ENCODE results near the gene MYH15. TPM values are rescaled to one million over a fixed set of nuclear protein-coding genes. Genes with fewer than 3 reads are reported as not detected.

MYH15 gene
- total and polyA plus RNA-seq, 5 donors from 2014 or later: 0.03 to 0.12 TPM; not detected in 3

DNA sequence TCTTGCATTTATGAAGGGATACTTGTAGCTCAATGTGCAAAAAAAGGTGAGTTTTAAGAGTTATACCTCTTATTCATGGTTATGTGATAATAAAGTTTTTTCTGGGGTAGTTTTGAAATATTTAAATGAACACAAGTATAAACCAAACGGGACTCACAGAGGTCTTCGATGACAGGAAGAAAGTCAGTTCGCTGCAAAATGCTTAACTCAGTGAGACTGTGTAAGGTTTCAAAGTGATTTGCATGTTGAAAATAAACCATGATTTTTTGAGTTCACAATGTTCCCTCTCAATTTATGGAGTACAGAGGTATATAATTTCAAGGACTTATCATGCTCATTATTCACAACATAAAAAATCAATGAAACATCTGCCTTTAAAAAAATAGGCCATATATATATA lies 36.3 kb upstream of the MYH15 start:
- peak overlapping the region; percentile 70 to 92 (median 82) for H3K4me3 Mint-ChIP-seq
- H3K36me3 ChIP-seq (ENCODE audit: control insufficient read depth, insufficient read depth, low read length): no peaks in the 10 kb centered on the region

DNA sequence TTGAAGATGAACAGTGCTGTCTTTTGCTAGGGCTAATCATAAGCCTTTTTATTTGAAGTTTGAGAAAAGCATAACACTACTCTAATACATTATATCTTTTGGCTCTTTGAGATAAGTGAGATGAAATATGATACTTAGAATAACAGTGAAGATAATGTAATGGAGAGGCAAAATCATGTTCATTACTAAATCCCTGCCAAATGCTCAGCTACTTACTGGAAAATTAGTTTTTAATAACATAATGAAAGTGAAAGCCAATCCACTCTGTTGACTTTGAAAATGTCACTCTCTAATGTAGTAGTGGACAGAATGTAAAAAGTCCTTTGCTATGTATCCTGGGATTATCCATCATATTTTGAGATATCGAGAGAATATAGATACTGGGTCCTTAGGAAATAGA lies 35.9 kb upstream of the MYH15 start:
- no peak for ATAC-seq (ENCODE audit: low read depth in 2 of 2)

More for the DNA sequence above, 36.3 kb upstream of the MYH15 start:
- peaks cover 12 to 34% (median 14%) of the 10 kb centered on the region in 4 donors for H3K4me1 Mint-ChIP-seq
- H3K27me3 Mint-ChIP-seq: no peaks in the 10 kb centered on the region
- H3K36me3 Mint-ChIP-seq: peaks cover 9% of the 10 kb centered on the region
- Histone ChIP-seq H3K4me1 (ENCODE audit: control insufficient read depth, insufficient read depth, low read length, poor library complexity, severe bottlenecking) (peaks cover 6% of the 10 kb centered on the region), H3K9me3 (ENCODE audit: control insufficient read depth in 2 of 2, low read length in 2 of 2) (no peaks in the 10 kb centered on the region), H3K27ac (ENCODE audit: insufficient read depth, low read length, poor library complexity, severe bottlenecking) (no peak overlapping the region), H3K4me3 (ENCODE audit: low read depth, low read length) (peak overlapping the region; percentile 82), H3K27me3 (ENCODE audit: control insufficient read depth, insufficient read depth, low read length) (no peaks in the 10 kb centered on the region)
- no peak for DNase-seq
- peak overlapping the region in 2 of 3 donors; percentile 71 to 78 for H3K27ac Mint-ChIP-seq
- H3K9me3 Mint-ChIP-seq: no peaks in the 10 kb centered on the region
- ATAC-seq (ENCODE audit: low read depth in 2 of 2): no peak

DNA sequence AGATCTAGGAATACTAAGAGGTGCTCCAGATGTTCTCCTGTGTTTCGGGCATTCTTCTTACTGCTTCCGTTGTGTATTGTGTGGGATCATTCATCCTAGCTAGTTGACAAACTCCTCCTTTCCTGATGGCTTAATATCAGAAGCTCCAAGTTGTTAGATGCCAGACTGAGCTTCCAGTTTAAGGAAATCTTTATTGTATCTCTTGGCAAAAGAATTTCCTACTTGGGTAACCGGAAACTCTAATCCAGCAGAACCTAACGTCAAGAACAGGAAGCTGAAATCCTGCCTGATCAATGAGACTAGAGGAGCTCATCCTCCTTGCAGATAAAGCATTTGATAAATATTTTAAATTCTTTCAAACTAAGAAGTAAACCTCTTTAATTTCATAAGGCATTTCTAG lies 27.7 kb upstream of the MYH15 start:
- Mint-ChIP-seq H3K27ac (no peak overlapping the region), H3K36me3 (no peaks in the 10 kb centered on the region), H3K4me1 (peaks cover 0 to 2% (median 0%) of the 10 kb centered on the region in 4 donors), H3K27me3 (no peaks in the 10 kb centered on the region), H3K4me3 (no peak overlapping the region), H3K9me3 (no peaks in the 10 kb centered on the region)
- no peak overlapping the region for H3K27ac ChIP-seq (ENCODE audit: insufficient read depth, low read length, poor library complexity, severe bottlenecking)
- DNase-seq: no peak
- H3K9me3 ChIP-seq (ENCODE audit: control insufficient read depth in 2 of 2, low read length in 2 of 2): no peaks in the 10 kb centered on the region
- H3K27me3 ChIP-seq (ENCODE audit: control insufficient read depth, insufficient read depth, low read length): no peaks in the 10 kb centered on the region
- H3K4me1 ChIP-seq (ENCODE audit: control insufficient read depth, insufficient read depth, low read length, poor library complexity, severe bottlenecking): no peaks in the 10 kb centered on the region
- no peak overlapping the region for H3K4me3 ChIP-seq (ENCODE audit: low read depth, low read length)
- no peak for ATAC-seq (ENCODE audit: low read depth in 2 of 2)
- H3K36me3 ChIP-seq (ENCODE audit: control insufficient read depth, insufficient read depth, low read length): no peaks in the 10 kb centered on the region

More for the DNA sequence above, 35.9 kb upstream of the MYH15 start:
- peak overlapping the region; percentile 70 to 92 (median 82) for H3K4me3 Mint-ChIP-seq
- Histone ChIP-seq H3K27me3 (ENCODE audit: control insufficient read depth, insufficient read depth, low read length) (no peaks in the 10 kb centered on the region), H3K4me1 (ENCODE audit: control insufficient read depth, insufficient read depth, low read length, poor library complexity, severe bottlenecking) (peaks cover 6% of the 10 kb centered on the region), H3K4me3 (ENCODE audit: low read depth, low read length) (peak overlapping the region; percentile 82), H3K36me3 (ENCODE audit: control insufficient read depth, insufficient read depth, low read length) (no peaks in the 10 kb centered on the region), H3K9me3 (ENCODE audit: control insufficient read depth in 2 of 2, low read length in 2 of 2) (no peaks in the 10 kb centered on the region), H3K27ac (ENCODE audit: insufficient read depth, low read length, poor library complexity, severe bottlenecking) (no peak overlapping the region)
- H3K4me1 Mint-ChIP-seq: peaks cover 12 to 34% (median 14%) of the 10 kb centered on the region in 4 donors
- H3K9me3 Mint-ChIP-seq: no peaks in the 10 kb centered on the region
- peak overlapping the region in 2 of 3 donors; percentile 71 to 78 for H3K27ac Mint-ChIP-seq
- DNase-seq: no peak
- H3K36me3 Mint-ChIP-seq: peaks cover 9% of the 10 kb centered on the region
- H3K27me3 Mint-ChIP-seq: no peaks in the 10 kb centered on the region

DNA sequence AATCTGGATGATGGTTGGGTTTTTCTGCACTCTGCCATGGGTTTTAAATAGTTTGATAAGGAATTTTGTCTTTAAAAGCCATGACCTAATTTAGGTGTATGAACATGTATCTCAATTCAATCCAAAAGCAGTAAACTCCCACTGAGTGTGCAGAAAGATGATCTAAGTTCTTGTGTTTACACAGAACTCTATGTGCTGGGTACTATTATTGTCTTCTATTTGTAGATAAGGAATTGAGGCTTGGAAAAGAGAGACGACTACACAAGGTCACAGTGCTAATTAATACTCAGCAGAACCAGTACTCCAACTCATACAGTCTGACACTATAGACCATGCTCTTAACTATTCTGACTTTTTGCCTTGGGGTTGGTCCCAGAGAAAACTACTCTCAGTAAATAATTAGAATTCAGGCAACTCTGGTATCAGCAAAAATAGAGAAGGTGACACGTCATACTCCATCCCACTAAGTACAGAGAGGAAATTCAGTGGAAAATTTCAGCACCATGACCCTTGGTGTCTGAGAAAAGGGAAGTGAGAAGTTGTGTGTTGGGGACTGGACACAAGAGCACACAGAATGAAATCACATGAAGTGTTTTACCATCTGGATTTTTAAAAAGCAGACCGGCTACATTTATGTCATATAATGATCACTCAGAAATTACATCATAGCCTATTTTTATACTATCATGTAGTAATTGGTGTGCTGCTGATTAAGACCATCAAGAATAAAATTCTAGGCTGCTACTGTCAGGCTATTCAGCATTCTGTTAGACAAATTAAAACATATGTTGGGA lies 18.3 kb upstream of the MYH15 start:
- no peak for ATAC-seq (ENCODE audit: low read depth in 2 of 2)
- H3K27ac ChIP-seq (ENCODE audit: insufficient read depth, low read length, poor library complexity, severe bottlenecking): no peak overlapping the region
- H3K9me3 ChIP-seq (ENCODE audit: control insufficient read depth in 2 of 2, low read length in 2 of 2): no peaks in the 10 kb centered on the region

DNA sequence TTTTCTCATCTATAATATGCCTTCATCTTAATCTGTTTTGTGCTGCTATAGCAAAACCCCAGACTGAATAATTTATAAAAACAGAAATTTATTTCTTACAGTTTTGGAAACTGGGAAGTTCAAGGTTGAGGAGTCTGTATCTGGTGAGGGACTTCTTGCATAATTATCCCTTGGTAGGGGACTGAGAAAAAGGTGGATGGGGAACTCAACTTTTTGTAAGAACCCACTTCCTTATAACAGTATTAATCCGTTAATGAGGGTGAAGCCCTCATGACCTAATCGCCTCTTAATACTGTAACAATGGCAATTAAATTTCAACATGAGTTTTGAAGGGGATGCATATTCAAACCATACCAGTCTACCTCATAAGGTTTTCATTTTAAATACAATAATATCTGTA lies 17.4 kb upstream of the MYH15 start:
- H3K9me3 ChIP-seq (ENCODE audit: control insufficient read depth in 2 of 2, low read length in 2 of 2): no peaks in the 10 kb centered on the region
- H3K4me3 ChIP-seq (ENCODE audit: low read depth, low read length): no peak overlapping the region
- Mint-ChIP-seq H3K27me3 (peaks cover 15% of the 10 kb centered on the region), H3K9me3 (peaks cover 0 to 4% (median 0%) of the 10 kb centered on the region in 7 donors), H3K36me3 (peaks cover 5% of the 10 kb centered on the region), H3K4me1 (peaks cover 0 to 10% (median 3%) of the 10 kb centered on the region in 4 donors), H3K4me3 (no peak overlapping the region), H3K27ac (no peak overlapping the region)
- no peaks in the 10 kb centered on the region for H3K4me1 ChIP-seq (ENCODE audit: control insufficient read depth, insufficient read depth, low read length, poor library complexity, severe bottlenecking)
- peaks cover 10% of the 10 kb centered on the region for H3K27me3 ChIP-seq (ENCODE audit: control insufficient read depth, insufficient read depth, low read length)
- DNase-seq (no peak), ATAC-seq (ENCODE audit: low read depth in 2 of 2) (no peak)
- no peak overlapping the region for H3K27ac ChIP-seq (ENCODE audit: insufficient read depth, low read length, poor library complexity, severe bottlenecking)
- no peaks in the 10 kb centered on the region for H3K36me3 ChIP-seq (ENCODE audit: control insufficient read depth, insufficient read depth, low read length)

More for the DNA sequence above, 18.3 kb upstream of the MYH15 start:
- Mint-ChIP-seq H3K27ac (no peak overlapping the region), H3K27me3 (peaks cover 15% of the 10 kb centered on the region), H3K9me3 (peaks cover 0 to 4% (median 0%) of the 10 kb centered on the region in 7 donors), H3K4me3 (no peak overlapping the region), H3K4me1 (peaks cover 0 to 10% (median 3%) of the 10 kb centered on the region in 4 donors), H3K36me3 (peaks cover 5% of the 10 kb centered on the region)
- Histone ChIP-seq H3K27me3 (ENCODE audit: control insufficient read depth, insufficient read depth, low read length) (peaks cover 10% of the 10 kb centered on the region), H3K36me3 (ENCODE audit: control insufficient read depth, insufficient read depth, low read length) (no peaks in the 10 kb centered on the region), H3K4me3 (ENCODE audit: low read depth, low read length) (no peak overlapping the region), H3K4me1 (ENCODE audit: control insufficient read depth, insufficient read depth, low read length, poor library complexity, severe bottlenecking) (no peaks in the 10 kb centered on the region)
- DNase-seq: no peak

DNA sequence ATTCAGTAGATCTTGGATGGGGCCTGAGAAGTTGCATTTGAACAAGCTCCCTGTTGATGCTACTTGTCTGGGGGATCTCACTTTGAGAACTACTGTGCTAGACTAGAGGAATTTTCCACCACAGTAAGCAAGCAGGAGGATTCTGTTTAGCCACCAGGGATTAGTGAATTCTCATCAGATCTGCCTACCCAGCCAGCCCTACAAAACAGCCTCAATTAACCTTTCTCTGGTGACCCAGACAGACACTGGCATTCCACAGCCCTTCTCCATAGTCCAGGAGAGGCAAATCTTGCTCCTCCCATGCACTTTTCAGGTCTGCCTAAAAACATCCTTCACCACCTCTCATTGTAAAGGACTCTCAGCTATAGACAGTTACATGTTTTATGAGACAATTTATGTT lies 16.7 kb upstream of the MYH15 start:
- H3K9me3 ChIP-seq (ENCODE audit: control insufficient read depth in 2 of 2, low read length in 2 of 2): no peaks in the 10 kb centered on the region
- no peaks in the 10 kb centered on the region for H3K4me1 ChIP-seq (ENCODE audit: control insufficient read depth, insufficient read depth, low read length, poor library complexity, severe bottlenecking)
- peaks cover 10% of the 10 kb centered on the region for H3K27me3 ChIP-seq (ENCODE audit: control insufficient read depth, insufficient read depth, low read length)
- no peaks in the 10 kb centered on the region for H3K36me3 ChIP-seq (ENCODE audit: control insufficient read depth, insufficient read depth, low read length)
- no peak overlapping the region for H3K27ac ChIP-seq (ENCODE audit: insufficient read depth, low read length, poor library complexity, severe bottlenecking)
- ATAC-seq (ENCODE audit: low read depth in 2 of 2): no peak
- peaks cover 5% of the 10 kb centered on the region for H3K36me3 Mint-ChIP-seq
- H3K27ac Mint-ChIP-seq: no peak overlapping the region
- DNase-seq: no peak
- H3K4me1 Mint-ChIP-seq: peaks cover 0 to 10% (median 3%) of the 10 kb centered on the region in 4 donors
- peaks cover 0 to 3% (median 0%) of the 10 kb centered on the region in 7 donors for H3K9me3 Mint-ChIP-seq
- H3K27me3 Mint-ChIP-seq: peaks cover 15% of the 10 kb centered on the region
- no peak overlapping the region for H3K4me3 ChIP-seq (ENCODE audit: low read depth, low read length)
- H3K4me3 Mint-ChIP-seq: no peak overlapping the region

DNA sequence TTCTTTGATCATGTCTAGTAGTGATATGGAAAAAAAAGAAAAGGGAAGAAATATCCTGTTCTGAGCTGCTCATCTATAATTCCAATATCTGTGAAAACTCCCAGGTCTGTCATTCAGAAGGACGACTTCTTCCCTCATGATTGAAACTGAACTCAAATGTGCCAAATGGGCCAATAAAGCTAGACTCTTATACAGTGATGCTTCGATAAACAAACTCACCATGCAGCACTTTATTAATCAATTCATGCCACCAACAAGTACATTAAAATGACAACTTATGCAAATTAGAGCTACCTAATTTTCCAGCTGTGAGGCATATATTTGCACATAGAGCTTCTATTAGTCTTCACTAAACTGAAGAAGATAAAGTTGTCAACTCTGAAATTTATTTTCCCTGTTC lies 15.6 kb upstream of the MYH15 start:
- peaks cover 5% of the 10 kb centered on the region for H3K36me3 Mint-ChIP-seq
- DNase-seq (no peak), ATAC-seq (ENCODE audit: low read depth in 2 of 2) (no peak)
- Histone ChIP-seq H3K36me3 (ENCODE audit: control insufficient read depth, insufficient read depth, low read length) (no peaks in the 10 kb centered on the region), H3K27ac (ENCODE audit: insufficient read depth, low read length, poor library complexity, severe bottlenecking) (no peak overlapping the region), H3K27me3 (ENCODE audit: control insufficient read depth, insufficient read depth, low read length) (peaks cover 10% of the 10 kb centered on the region), H3K9me3 (ENCODE audit: control insufficient read depth in 2 of 2, low read length in 2 of 2) (no peaks in the 10 kb centered on the region), H3K4me3 (ENCODE audit: low read depth, low read length) (no peak overlapping the region), H3K4me1 (ENCODE audit: control insufficient read depth, insufficient read depth, low read length, poor library complexity, severe bottlenecking) (no peaks in the 10 kb centered on the region)
- H3K9me3 Mint-ChIP-seq: peaks cover 0 to 3% (median 0%) of the 10 kb centered on the region in 7 donors
- peaks cover 0 to 10% (median 3%) of the 10 kb centered on the region in 4 donors for H3K4me1 Mint-ChIP-seq
- peaks cover 14% of the 10 kb centered on the region for H3K27me3 Mint-ChIP-seq
- no peak overlapping the region for H3K27ac Mint-ChIP-seq
- no peak overlapping the region for H3K4me3 Mint-ChIP-seq

DNA sequence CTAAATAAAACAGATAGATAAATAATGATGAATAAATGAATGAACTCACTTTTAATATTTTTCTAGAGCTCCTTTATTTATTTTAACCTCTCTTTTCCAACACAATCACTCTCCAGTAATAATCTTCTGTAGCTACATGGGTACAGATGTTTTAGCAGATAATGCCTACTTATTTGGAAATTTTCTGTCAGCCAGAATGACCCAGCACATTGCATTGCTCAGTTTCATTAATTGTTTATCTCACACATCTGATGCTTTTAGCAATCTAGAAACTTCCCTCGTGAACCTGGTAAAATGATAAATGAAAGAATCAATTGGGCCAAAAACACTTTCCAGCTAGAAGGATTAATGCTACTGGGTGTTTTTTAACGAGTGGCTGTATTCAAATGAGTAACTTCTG lies 14.9 kb upstream of the MYH15 start:
- Histone ChIP-seq H3K4me1 (ENCODE audit: control insufficient read depth, insufficient read depth, low read length, poor library complexity, severe bottlenecking) (no peaks in the 10 kb centered on the region), H3K9me3 (ENCODE audit: control insufficient read depth in 2 of 2, low read length in 2 of 2) (no peaks in the 10 kb centered on the region), H3K27me3 (ENCODE audit: control insufficient read depth, insufficient read depth, low read length) (peaks cover 7% of the 10 kb centered on the region), H3K27ac (ENCODE audit: insufficient read depth, low read length, poor library complexity, severe bottlenecking) (no peak overlapping the region), H3K4me3 (ENCODE audit: low read depth, low read length) (no peak overlapping the region), H3K36me3 (ENCODE audit: control insufficient read depth, insufficient read depth, low read length) (no peaks in the 10 kb centered on the region)
- ATAC-seq (ENCODE audit: low read depth in 2 of 2): no peak
- H3K9me3 Mint-ChIP-seq: peaks cover 0 to 3% (median 0%) of the 10 kb centered on the region in 7 donors
- H3K4me1 Mint-ChIP-seq: peaks cover 0 to 10% (median 3%) of the 10 kb centered on the region in 4 donors
- no peak overlapping the region for H3K4me3 Mint-ChIP-seq
- DNase-seq: no peak
- H3K27ac Mint-ChIP-seq: no peak overlapping the region
- H3K36me3 Mint-ChIP-seq: peaks cover 5% of the 10 kb centered on the region
- peaks cover 11% of the 10 kb centered on the region for H3K27me3 Mint-ChIP-seq
